ENCODE measurements around the gene HSD17B8.

HSD17B8 gene

DNA sequence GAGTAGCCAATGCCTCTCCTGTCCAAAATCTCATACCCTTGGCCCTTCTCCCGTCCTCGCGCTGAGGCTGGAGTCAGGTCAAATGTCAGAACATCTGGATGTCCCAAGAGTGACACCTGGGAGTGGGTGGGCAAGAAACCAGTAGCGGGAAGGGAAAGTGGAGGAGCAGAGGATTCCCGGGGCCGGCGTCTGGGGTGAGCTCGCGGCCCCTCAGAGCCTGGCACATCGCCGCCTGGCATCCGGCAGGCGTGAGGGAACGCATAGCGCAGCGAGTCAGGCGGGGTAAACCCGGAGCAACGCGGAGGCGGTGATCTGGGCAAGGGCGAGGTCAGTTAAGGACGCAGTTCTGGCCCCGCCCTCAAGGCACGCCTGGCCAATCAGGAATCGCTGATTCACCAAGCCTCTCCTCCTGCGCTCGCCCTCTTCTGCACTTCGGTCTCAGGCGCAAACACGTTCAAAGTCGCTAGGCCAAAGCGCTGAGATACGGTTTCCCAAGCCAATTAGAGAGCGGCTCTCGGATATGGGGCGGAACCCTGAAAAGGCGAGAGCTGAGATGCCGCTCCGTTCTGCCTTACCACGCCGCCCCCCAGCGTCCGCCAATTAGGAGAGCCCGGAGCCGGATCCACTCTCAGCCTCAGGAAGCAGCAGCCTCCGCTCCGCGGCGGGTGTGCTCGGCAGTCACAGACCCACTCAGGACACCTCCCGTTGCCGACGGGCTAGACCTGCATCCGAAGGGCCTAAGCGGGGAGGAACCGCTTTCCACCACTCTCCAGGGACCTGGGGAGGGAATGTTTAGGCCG lies 44.7 kb downstream of the HSD17B8 start:
- DNase-seq = peak; percentile 97

DNA sequence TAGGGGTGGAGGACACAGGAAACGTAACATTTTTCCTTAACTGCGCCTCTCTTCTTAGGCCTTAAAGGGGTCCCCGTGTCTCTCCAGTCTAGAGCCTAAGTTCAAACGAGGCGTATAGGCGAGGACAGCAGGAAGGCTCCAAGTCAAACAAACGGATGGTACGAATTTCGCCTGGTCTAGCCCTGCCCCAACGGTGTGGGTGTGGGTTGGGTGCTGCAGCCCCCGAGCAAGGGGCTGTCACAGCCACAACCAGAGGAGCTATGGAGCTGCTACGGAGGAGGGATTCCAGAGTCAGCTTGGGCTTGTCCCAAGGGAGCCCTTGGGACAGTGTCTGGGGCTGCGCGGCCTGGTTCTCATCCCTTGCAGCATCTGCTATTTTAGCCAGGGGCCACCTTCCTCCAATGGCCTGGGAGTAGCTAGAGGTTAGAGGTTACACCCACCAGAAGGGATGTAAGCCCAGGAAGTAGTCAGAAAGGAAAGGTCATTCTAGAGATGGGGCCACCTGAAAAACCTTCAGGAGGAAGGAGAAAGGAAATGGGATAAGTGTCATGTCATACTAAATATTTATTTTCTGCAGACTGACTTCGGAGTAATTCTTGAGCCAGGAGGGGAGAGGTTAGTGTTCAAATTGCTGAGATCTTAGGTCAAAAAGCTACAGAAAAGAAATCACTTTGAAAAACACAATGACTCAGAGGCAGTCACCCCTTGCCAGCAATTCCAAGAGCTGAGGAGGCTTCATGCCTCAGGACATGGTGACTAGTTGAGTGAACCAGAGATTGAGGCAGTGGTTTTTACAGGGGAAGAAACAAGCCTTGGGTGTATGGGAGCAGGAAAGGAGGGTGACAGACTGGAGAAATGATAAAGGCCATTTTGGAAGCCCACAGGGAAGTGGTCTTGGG lies 45.5 kb downstream of the HSD17B8 start:
- no peak for DNase-seq

DNA sequence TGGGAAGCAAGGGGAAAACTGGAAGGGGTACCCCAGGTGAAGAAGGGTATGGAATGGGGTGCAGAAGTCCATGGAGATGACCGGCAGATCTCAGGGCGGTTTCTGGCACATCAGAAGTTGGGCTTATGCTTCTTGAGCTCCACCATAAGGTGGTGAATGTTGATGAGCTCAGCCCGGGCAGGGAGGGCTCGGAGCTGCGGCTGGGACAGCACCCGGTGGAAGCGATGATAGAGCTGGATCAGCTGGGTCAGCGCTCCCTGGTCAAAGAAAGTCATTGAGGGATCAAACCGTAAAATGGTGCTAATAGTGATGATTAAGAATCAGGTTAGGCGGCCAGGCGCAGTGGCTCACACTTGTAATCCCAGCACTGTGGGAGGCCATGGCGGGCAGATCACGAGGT lies 46.3 kb downstream of the HSD17B8 start:
- no peak for DNase-seq

DNA sequence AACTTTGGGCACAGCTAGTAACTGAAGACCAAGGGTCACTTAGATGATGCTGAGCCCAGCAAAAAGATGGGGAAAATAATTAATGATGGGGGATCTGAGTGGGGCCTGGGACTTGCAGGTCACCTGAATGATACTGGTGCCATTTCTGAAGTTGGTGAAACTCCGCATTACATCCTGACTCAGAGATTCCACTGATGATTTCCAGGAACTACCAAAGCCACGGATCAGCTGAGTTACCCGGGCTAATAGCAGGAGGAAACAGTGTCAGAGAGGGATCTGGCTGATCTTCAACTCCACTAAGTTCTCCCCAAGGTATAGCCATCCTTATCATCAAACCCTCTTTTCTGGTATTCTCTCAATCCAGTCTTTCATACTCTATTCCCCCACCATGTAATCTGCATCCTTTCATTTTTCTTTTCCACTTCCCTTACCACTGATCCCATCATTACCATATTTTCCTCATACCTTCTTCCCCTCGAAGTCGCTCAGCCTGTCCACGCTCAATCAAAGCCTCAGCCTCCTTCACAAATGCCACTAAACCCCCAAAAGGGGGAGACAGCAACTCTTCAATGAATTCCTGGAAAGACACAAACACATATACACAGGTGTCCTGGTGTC lies 47.0 kb downstream of the HSD17B8 start:
- no peak for DNase-seq

DNA sequence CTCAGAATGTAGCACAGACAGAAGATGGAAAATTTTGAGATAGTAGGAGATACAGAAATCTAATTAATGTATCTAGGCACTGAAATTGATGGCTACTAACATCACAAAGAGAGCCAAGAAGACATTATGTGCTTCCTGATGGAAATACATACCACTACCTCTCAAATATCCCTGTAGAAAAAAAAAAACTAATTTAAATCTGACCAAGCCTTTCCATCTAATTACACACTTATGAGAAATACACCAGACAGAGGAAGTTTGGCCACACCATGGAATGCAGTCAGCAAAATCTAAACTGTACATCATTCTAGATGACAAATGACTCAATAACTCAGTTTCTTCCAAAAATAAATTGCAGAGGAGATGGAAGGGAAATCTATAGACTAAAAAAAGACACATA lies 48.3 kb downstream of the HSD17B8 start:
- no peak for DNase-seq

DNA sequence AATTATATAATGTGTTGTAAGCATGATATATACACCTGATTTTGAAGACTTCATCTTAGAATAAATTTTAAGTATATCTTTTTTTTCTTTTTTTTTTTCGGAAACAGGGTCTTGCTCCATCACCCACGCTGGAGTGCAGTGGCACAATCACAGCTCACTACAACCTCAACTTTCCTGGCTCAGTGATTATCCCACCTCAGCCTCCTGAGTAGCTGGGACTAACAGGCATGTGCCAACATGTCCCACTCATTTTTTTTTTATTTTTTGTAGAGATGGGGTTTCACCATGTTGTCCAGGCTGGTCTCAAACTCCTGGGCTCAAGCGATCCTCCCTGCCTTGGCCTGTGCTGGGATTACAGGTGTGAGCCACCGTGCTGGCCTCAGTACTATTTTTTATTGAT lies 50.1 kb downstream of the HSD17B8 start:
- DNase-seq = no peak
